Right lung (tissue), 5 donors: ENCODE results near the gene OR52I1. TPM values are rescaled to one million over a fixed set of nuclear protein-coding genes. Genes with fewer than 3 reads are reported as not detected.
A peak's percentile ranks its signal among the peaks of the same experiment; 100 is the strongest.

Source experiments
- DNase-seq, 2 donors: peaks; one replicate each; pipeline ENCODE4 v3.0.0-alpha.2; 2013
- polyA plus RNA-seq, 5 donors: library from polyadenylated mRNA; unstranded; fragments of 120-200 nt; gene quantifications; one replicate each; pipeline versions ENCODE4 v1.2.1 to v1.2.3, GENCODE V29; 2013; ENCODE audit warnings: inconsistent platforms in 1 of 5, low replicate concordance in 1 of 5; ENCODE audit not compliant: insufficient read length in 5 of 5, insufficient read depth in 1 of 5

Gene OR52I1
- polyA plus RNA-seq, 5 donors, result 0.04 to 0.12 (median 0.10) TPM

- no peak for DNase-seq
These were observed 16.6 kb downstream of the OR52I1 start for GRCh38 chr11:4610258-4610935.

DNA sequence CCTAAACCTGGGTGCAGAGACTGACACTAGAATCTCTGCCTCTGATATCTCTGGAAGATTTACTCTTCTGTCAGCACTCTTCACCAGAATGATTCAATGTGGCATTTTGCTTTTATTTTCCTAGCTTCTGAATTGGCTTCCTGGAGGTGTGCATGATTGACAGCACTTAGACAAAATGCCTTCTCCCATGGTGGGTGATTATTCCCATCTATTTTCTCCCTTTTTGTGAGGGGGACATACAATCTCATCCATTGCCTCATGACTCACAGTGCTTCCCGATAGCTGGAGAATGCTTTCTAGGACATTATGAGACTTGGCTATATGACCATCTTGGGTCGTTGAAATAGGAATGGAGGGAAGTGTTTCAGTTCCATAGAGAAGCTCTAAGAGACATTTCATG, 18.1 kb downstream of the OR52I1 start:
- no peak for DNase-seq

- no peak for DNase-seq
These were observed 22.1 kb downstream of the OR52I1 start for GRCh38 chr11:4615856-4616444.

DNA sequence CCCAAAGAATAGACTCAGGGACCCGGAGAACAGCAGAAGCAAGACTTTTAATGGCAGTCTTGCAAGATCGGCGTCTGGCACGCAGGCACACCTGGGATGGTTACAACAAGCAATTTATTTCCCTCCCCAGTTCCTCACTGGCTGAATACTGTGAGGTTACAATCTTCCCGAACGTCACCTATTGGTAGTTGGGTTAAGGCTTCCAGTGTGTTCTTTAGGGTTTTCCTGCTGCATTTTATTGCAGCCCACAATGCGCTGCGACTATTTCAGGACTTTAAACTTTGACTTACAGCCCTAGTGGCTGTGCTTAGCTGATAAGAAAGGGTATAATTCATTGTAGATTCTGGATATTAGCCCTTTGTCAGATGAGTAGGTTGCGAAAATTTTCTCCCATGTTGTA, 25.7 kb downstream of the OR52I1 start:
- no peak for DNase-seq

DNA sequence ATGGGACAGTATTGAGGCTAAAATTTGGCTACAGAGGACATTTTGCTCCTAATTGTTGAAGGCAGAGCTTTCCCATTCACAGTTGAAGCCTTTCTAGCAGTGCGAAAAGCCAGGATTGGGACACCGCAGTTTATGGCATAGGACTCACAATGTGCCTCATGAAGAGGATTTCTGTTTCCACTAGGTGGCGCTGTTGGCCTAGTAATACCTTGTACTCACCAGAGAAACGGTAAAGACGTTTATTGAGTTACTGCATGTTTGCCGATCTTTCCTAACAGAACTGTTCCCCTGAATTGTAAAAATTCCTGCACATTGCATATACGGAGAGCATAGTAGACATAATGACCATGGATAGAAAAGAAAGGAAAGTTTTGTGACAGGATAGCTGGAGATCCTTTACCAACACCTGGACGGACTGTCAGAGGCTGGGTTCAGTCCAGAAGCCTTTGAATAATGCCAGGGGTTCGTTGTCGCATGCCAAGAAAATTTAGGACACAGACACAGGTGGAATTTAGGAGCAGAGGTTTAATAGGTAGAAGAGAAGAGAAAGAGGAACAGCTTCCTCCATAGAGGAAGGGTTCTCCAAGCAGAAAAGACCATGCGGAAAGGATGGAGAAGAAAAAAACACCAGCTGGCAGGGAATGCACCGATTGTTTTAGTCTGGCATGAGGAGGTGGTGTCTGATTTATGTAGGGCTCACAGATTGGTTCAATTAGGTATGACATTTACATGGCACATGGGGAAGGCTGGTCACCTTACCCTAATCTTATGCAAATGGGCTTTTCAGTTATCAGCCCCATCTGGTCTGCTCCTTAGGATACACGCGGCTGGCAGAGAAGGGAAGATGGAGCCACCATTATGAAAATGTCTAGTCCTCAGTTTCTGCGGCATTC, 32.6 kb downstream of the OR52I1 start:
- no peak for DNase-seq

DNA sequence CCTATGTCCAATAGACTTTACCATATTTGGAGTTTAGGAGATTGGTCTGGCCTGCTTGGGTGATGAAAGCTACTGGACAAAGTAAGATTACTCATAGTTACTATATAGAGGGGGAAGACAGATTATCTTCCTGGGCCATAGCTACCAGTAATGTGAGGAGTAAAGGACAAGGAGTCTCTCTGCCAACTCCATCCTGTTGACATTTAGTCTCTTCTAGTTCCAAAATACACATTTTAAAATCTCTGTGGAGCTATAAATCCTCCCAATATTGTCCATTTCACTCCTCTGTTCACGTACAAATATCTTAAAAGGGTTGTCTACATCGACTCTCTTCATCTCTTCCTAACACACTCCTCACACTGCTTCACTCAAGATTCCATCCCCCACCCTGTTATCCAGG, 42.3 kb downstream of the OR52I1 start:
- DNase-seq, result no peak

GRCh38 chr11:4636962-4637661, 43.3 kb downstream of the OR52I1 start, which contains the start of gene OR51D1:
Gene OR51D1, plus strand, starts transcription at chr11:4637477. Its CDS starts 2,314 bp downstream, at chr11:4639791.
- DNase-seq, result peak; percentile 32 to 53

GRCh38 chr11:4637662-4638047, 43.8 kb downstream of the OR52I1 start:
- DNase-seq, result no peak

GRCh38 chr11:4639931-4640330, 46.1 kb downstream of the OR52I1 start:
- DNase-seq, result no peak

DNA sequence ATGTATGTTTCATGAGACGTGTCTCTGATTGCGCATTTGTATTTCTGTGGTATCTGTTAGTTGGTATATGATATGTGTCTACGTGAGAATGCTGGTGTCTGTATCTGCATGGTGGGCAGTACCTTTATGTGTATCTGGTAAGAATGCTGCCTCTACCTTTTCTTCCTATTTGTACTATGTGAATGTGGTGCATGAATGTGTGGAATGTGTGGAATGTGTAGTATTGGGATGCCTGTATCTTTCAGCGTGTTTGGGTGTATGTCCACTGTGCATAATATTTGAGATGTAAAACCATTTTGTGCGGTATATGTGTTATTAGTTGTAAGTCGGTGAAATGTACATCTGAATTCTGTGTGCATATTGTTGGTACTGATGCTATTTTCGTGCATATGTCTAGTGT, 47.7 kb downstream of the OR52I1 start:
- no peak for DNase-seq

- DNase-seq, result no peak
These were observed 48.2 kb downstream of the OR52I1 start for GRCh38 chr11:4642043-4642442.

- no peak for DNase-seq
These were observed 49.2 kb downstream of the OR52I1 start for GRCh38 chr11:4643076-4643475.

DNA sequence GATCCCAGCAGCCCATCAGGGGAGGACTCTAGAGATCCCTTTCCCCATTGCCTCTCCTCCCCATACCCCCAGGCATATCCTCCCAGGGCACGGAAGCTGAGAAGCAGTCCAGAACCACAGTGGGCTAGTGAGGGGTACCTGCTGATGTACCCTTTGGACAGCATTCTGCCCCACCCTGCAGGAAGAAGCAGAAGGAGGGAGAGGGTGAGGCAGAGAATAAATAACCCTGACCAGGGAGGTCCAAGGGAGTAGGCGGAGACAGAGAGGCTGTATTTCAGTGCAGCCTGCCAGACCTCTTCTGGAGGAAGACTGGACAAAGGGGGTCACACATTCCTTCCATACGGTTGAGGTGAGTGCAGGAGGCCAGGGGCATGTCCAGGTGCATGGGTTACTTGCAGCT, 49.8 kb downstream of the OR52I1 start, which contains the start of gene OR51E1:
Gene OR51E1, plus strand, starts transcription at position 301 of the 400 bp plus-strand sequence. CDS start 8,545 bp downstream, outside the sequence.
- no peak for DNase-seq

GRCh38 chr11:4644233-4644632, 50.4 kb downstream of the OR52I1 start:
- no peak for DNase-seq

Other genes with a start within 250 kb of the OR52I1 start
- under 1 TPM in 1 of 5 donors, not detected in 4; 0.13 TPM for gene OR52B4, start 225.7 kb upstream of the OR52I1 start, polyA plus RNA-seq
- gene TRIM21, start 200.3 kb upstream of the OR52I1 start, polyA plus RNA-seq, result 10 to 100 TPM; 24.5 to 35.4 (median 27.9) TPM
- not detected for gene OR52K2, start 144.7 kb upstream of the OR52I1 start, polyA plus RNA-seq
- under 1 TPM; 0.17 to 0.43 (median 0.41) TPM for gene OR52K1, start 111.4 kb upstream of the OR52I1 start, polyA plus RNA-seq
- gene OR52M1, start 48.8 kb upstream of the OR52I1 start, polyA plus RNA-seq, result not detected
- under 1 TPM in 1 of 5 donors, not detected in 4; 0.06 TPM for gene OR52I2, start 12.3 kb upstream of the OR52I1 start, polyA plus RNA-seq
- gene TRIM68, start 14.2 kb downstream of the OR52I1 start, polyA plus RNA-seq, result 10 to 100 TPM; 15.9 to 22.1 (median 19.6) TPM
- gene OR51D1, start 43.4 kb downstream of the OR52I1 start, polyA plus RNA-seq, result not detected
- gene OR51E1, start 49.9 kb downstream of the OR52I1 start, polyA plus RNA-seq, result under 1 TPM; 0.33 to 0.49 (median 0.36) TPM
- under 1 TPM; 0.09 to 0.28 (median 0.14) TPM for gene OR51E2, start 103.8 kb downstream of the OR52I1 start, polyA plus RNA-seq
- under 1 TPM in 1 of 5 donors, not detected in 4; 0.18 TPM for gene MMP26, start 110.7 kb downstream of the OR52I1 start, polyA plus RNA-seq
- gene OR51F1, start 175.9 kb downstream of the OR52I1 start, polyA plus RNA-seq, result not detected
- gene OR52R1, start 210.3 kb downstream of the OR52I1 start, polyA plus RNA-seq, result not detected
- gene OR51F2, start 227.3 kb downstream of the OR52I1 start, polyA plus RNA-seq, result not detected